22Rv1 (cell line): ENCODE results near the gene LIPG.

Experiments used
- CTCF ChIP-seq: fragments of 450-650 bp; IDR thresholded peaks from 2 replicates; pipeline ENCODE4 v1.5.1; 2017; ENCODE audit warnings: mild to moderate bottlenecking
- ZFX ChIP-seq: fragments of 450-650 bp; IDR thresholded peaks from 2 replicates; pipeline ENCODE4 v1.6.1; 2017; ENCODE audit warnings: antibody characterized with exemption, borderline replicate concordance

GRCh38 chr18:49514577-49514976 lies 47.3 kb upstream of the LIPG start:
- TF ChIP-seq CTCF (no peak), ZFX (no peak)
